ENCODE measurements around the gene RAP1GAP.
"Not testable (repeated sequence)": the region's sequence is repeated elsewhere in the genome, so short reads cannot be mapped to it uniquely, and the experiment has no call there.

The RAP1GAP gene

DNA sequence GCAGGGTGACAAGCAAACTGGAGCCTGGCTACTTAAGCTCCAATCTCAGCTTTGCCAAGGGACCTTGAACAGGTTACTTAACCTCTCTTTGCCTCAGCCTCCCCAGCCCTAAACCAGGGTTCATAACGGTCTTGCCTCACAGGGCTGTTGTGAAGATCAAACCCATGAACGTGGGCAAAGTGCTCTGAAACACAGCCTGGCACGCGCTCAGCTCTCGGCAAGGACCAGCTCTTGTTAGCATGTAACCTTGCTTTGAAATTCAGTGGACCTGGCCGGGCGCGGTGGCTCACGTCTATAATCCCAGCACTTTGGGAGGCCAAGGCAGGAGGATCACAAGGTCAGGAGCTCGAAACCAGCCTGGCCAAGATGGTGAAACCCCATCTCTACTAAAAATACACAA is 24.8 kb downstream of the RAP1GAP start:
- DNase-seq (ENCODE audit: low read depth in 3 of 3): no peak

- no peak for DNase-seq (ENCODE audit: low read depth in 3 of 3)
Observed at GRCh38 chr1:21643624-21644023, 25.5 kb downstream of the RAP1GAP start.

DNA sequence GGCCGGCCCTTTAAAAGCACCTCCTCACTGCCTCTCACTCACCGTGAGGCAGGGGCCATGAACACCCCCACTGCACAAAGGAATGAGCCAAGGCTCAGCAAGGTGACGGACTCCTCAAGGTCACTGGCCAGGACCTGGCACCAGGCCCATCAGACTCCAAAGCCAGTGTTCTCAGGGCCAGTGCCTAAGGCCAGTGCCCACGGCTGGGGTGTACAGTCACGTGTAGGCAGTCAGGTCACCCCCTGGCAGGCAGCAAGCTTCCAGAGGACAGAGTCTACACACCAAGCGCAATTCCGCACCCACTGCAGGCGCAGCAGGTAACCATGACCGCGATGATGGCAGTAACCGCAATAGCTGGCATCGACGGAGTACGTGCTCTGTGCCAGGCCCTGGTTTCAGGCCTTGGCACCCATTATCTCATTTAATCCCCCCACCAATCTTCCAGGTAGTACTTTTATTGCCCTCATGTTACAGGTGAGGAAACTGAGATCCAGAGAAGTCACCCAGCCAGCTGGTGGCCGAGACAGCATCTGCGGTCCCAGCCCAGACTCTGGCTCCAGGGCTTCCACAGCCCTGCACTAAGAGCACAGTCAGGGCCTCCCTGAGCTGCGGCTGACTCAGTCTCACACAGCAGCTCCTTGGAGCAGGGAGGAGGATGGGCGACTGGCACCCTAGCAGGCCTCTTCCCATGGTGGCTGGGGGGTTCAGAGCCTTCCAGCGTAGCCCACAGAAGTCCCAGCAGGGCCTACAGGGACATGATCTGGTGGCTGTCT is 27.0 kb downstream of the RAP1GAP start:
- no peak for DNase-seq (ENCODE audit: low read depth in 3 of 3)

DNA sequence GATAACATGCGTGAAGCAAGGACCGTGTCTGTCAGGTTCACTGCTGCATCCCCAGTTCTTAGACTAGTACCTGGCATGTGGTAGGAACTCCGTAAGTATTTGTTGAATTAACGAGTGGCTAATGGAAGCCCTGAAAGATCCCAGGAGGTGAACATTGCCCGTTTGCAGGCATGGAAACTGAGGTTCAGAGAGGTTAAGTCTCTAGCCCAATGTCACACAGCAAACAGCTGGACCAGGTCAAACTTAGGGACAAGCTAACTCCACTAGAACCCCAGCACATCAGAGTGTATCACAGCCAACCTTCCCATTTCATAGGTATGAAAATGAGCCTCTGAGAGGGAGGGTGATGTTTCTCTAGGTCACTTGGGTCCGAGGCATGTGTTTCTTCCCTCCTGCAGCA is 27.6 kb downstream of the RAP1GAP start:
- no peak for DNase-seq (ENCODE audit: low read depth in 3 of 3)

DNA sequence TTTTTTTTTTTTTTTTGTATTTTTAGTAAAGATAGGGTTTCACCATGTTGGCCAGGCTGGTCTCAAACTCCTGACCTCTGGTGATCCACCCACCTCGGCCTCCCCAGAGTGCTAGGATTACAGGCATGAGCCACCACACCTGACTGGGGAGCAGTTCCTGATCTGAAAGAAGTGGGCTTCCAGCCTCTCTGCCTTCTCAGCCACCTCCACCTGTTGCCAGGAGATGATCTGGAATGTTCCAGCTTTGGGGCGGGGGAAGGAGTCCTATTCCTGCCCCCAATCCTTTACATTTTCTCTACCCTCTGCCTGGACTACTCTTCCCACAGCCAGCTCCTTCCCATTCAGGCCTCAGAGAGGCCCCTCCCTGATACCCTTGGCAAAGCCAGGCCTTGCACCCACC is 28.1 kb downstream of the RAP1GAP start:
- no peak for DNase-seq (ENCODE audit: low read depth in 3 of 3)

DNA sequence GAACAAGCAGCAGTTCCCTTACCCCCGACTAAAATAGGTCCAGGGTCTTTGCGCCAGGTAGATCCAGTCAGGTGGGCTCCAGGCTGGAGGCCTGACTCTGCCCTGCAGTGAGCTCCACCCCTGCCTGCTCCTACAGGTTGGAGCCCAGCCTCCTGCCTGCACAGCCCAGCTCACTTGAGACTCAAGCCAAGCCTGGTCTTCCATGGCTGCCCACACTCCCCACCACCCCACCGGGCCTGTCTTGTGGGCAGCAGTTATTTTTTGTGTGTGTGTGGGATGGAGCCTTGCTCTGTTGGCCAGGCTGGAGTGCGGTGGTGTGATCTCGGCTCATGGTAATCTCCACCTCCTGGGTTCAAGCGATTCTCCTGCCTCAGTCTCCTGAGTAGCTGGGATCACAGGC is 28.5 kb downstream of the RAP1GAP start:
- no peak for DNase-seq (ENCODE audit: low read depth in 3 of 3)

GRCh38 chr1:21639594-21640041 is 29.5 kb downstream of the RAP1GAP start:
- no peak for DNase-seq (ENCODE audit: low read depth in 3 of 3)

- peak in 1 of 3 experiments; percentile 19 for DNase-seq (ENCODE audit: low read depth in 3 of 3)
Observed at GRCh38 chr1:21638531-21639341, 30.4 kb downstream of the RAP1GAP start.

- DNase-seq (ENCODE audit: low read depth in 3 of 3): no peak
Observed at GRCh38 chr1:21637514-21637913, 31.6 kb downstream of the RAP1GAP start.

DNA sequence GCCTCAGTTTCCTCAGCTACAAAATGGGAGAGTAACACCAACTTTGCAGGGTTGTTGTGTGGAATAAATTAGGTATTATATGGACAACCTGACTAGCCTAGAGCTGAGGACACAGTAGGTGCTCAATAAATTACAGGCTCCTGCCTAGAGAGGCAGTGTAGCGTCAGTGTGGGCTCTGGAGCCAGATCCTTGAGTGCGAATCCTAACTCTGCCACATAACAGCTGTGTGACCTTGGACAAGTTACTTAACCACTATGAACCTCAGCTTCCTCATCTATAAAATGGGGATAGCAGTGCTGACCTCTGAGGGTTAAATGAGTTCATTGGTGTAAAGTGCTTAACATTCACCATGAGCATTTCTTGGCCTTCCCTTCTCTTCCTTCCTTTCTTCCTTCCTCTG is 33.1 kb downstream of the RAP1GAP start:
- no peak for DNase-seq (ENCODE audit: low read depth in 3 of 3)

- no peak for DNase-seq (ENCODE audit: low read depth in 3 of 3)
Observed at GRCh38 chr1:21634806-21635535, 34.2 kb downstream of the RAP1GAP start.

DNA sequence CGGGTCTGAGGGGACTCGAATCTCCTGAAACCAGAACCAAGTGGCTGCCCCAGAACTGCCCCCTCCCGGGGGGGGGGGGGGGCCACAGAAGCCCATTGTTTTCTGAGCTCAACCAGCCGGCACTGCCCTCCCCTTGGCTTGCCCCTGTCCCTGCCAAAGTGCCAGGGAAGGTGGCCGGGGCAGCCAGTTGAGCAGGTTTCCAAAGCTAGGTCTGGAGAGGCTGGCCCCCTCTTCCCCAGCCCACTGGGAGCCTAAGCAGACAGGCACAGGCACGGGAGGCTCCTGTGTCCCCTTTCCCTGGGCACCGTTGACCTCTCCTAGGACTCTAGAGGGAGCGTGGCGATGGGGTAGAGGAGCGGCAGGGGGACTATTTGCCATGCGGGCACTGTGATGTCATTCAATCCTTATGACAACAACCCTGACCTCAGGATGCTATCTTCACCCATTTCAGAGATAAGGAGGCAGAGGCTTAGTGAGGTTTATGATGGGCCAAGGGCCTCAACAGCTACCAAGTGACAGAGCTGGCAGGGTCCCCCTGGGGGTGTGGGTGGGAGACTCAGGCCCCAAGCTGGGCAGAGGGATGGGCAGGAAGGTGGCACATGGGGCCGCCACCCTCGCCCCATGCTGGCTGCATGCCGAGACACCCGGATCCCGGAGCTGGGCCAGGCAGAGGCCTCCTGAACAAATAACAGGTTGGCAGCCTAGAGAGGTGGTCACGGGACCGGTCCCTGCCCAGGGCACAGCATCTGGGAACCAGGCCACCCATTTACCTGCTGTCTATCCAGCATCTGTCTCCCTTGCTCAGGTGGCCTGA is 35.0 kb downstream of the RAP1GAP start:
- DNase-seq (ENCODE audit: low read depth in 3 of 3): no peak

GRCh38 chr1:21633141-21633755 is 35.9 kb downstream of the RAP1GAP start:
- DNase-seq (ENCODE audit: low read depth in 3 of 3): no peak

DNA sequence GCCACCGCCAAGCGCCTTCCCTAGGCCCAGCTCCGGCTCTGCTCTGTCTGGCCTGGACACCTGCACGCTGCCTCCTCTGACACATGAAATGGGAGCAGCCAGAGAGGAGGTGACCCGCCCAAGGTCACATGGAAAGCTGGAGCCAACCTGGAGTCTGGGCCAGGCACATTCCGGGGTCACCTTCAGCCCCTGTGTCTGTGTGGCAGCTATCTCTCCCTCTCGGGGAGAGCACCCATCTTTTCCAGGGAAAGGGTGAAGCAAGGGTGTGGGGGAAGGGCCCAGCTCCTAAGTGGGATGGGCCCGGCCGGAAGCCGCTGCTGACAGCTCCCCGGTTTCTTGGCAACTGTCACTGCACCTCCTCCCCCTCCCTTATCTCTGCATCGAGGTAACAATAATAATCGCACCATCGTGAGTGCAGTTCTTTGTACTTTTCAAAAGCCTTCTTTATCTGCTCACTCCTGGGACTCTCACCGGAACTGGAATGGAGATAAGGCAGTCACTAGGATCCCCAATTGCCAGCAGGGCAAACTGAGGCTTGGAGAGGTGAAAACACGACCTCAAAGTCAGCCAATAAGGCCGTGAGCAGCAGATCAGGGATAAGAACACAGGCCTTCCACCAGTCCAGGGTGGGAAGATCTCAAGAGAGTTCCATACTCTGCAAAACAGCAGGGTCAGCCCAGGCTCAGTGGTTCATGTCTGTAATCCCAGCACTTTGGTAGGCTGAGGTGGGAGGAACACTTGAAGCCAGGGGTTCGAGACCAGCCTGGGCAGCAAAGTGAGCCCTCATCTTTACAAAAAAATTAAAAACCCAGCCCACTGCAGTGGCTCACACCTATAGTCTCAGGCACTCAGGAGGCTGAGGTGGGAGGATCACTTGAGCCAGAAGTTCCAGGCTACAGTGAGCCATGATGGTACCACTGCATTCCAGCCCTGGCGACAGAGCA is 36.9 kb downstream of the RAP1GAP start:
- DNase-seq (ENCODE audit: low read depth in 3 of 3): no peak

DNA sequence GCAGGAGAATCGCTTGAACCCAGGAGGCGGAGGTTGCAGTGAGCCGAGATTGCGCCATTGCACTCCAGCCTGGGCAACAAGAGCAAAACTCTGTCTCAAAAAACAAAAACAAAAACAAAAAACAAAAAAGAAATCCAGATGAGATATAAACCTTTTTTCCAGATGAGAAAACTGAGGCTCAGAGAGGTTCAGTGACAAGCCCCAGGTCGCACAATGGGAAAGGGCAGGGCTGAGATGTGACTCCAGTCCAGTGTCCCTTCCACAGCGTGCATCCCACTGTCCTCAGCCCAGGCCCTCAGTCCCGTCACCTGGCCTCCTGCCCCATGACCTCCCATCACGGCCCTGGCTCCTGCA is 37.6 kb downstream of the RAP1GAP start:
- DNase-seq (ENCODE audit: low read depth in 3 of 3): not testable (repeated sequence)

- no peak for DNase-seq (ENCODE audit: low read depth in 3 of 3)
Observed at GRCh38 chr1:21630571-21631343, 38.4 kb downstream of the RAP1GAP start.

- DNase-seq (ENCODE audit: low read depth in 3 of 3): no peak
Observed at GRCh38 chr1:21629971-21630370, 39.2 kb downstream of the RAP1GAP start.

DNA sequence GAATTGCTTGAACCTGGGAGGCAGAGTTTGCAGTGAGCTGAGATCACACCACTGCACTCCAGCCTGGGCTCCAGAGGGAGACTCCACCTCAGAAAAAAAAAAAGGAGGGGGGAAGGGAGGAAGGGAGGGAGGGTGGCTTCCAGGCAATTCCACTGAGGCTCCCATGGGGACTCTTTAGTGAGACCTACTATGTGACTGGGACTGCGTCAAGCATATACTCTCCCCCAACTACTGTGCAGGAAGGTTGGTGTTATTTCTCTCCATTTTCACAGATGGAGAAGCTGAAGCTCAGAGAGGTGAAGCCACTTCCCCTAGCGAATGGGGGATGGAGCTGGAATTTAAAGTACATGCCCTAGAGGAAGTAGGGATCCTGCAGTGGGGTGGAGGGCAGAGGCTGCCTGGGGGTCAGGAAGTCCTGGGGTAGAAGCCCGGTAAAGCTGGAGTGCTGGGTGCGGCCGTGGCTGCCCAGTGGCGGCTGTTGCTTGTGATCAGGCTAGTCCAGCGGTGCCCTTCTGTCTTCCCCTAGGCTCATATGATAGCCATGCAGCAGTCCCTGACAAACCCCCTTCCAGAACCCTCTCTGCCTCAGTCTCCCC is 40.3 kb downstream of the RAP1GAP start:
- no peak for DNase-seq (ENCODE audit: low read depth in 3 of 3)

DNA sequence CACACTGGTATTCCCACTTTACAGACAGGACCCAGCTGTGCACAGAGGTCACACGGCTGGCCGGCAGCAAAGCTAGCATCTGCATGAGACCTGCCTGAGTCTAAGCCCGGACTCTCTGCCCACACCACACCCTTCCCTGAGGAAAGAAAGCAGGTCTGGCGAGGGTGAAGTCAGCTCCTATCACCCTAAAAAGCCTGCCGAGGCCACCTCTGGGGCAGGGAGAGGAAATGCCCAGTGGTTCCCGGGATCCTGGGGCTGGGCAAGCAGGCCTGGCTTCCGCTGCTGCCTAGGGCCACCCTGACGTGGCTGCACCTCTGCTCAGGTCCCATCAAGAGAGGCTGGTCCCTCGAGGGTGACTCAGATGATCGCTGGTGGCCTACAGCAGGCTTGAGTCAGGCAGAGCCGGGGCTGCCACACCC is 42.2 kb downstream of the RAP1GAP start:
- no peak for DNase-seq (ENCODE audit: low read depth in 3 of 3)

Data from stimulated activated CD4-positive, alpha-beta T cell treated with anti-CD3 and anti-CD28 coated beads, TNF-alpha, amount 100 ng/mL, for 24 hours (primary cell).